Fibroblast of mammary gland (primary cell): ENCODE measurements around the gene RIT2.
"Not testable (repeated sequence)": the region's sequence is repeated elsewhere in the genome, so short reads cannot be mapped to it uniquely, and the experiment has no call there.

Experiments
- DNase-seq: peaks from one replicate; pipeline ENCODE4 v3.0.0-alpha.2; 2010; ENCODE audit warnings: low read depth
- H3K4me3 ChIP-seq: 2 replicates; pipeline ENCODE4 v1.5.1; 2011; ENCODE audit warnings: low read depth, mild to moderate bottlenecking, low read length, moderate library complexity; ENCODE audit not compliant: control insufficient read depth
- TF ChIP-seq, protein P1 (sequence below): conservative IDR thresholded peaks from 2 replicates; pipeline ENCODE4 v1.5.1; 2011; ENCODE audit warnings: low read depth, low read length, inconsistent platforms; ENCODE audit not compliant: control insufficient read depth, insufficient read depth

The RIT2 gene

DNA sequence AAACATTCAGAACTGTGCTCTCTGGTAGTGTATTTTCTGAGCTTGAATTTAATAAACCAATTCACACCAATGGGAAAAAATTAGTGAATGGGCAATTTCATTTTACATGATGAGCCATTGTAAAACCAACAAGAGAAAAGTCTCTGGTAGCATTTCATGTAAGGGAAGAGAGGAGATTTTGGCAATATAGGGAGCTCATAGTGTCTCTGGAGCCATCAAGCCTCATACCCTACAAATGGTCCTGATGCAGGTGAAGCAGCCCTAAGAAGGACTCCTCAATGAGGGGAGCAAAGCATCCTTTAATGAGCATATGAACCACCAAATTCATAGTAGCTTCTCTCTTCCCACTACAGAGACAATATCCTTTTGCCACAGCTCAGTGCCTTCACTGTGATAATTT is 373.0 kb downstream of the RIT2 start:
- no peak overlapping the region for H3K4me3 ChIP-seq
- no peak for DNase-seq
- TF ChIP-seq, protein P1, sequence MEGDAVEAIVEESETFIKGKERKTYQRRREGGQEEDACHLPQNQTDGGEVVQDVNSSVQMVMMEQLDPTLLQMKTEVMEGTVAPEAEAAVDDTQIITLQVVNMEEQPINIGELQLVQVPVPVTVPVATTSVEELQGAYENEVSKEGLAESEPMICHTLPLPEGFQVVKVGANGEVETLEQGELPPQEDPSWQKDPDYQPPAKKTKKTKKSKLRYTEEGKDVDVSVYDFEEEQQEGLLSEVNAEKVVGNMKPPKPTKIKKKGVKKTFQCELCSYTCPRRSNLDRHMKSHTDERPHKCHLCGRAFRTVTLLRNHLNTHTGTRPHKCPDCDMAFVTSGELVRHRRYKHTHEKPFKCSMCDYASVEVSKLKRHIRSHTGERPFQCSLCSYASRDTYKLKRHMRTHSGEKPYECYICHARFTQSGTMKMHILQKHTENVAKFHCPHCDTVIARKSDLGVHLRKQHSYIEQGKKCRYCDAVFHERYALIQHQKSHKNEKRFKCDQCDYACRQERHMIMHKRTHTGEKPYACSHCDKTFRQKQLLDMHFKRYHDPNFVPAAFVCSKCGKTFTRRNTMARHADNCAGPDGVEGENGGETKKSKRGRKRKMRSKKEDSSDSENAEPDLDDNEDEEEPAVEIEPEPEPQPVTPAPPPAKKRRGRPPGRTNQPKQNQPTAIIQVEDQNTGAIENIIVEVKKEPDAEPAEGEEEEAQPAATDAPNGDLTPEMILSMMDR = no peak

DNA sequence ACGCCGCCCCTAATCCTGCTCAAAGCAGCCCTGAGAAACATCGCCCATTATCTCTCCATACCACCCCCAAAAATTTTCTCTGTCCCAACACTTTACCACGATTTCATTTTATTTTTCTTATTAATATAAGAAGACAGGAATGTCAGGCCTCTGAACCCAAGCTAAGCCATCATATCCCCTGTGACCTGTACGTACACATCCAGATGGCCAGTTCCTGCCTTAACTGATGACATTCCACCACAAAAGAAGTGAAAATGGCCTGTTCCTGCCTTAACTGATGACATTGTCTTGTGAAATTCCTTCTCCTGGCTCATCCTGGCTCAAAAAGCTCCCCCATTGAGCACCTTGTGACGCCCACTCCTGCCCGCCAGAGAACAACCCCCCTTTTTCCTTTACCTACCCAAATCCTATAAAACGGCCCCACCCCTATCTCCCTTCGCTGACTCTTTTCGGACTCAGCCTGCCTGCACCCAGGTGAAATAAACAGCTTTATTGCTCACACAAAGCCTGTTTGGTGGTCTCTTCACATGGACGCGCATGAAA is 373.6 kb downstream of the RIT2 start:
- H3K4me3 ChIP-seq, DNase-seq: not testable (repeated sequence)

DNA sequence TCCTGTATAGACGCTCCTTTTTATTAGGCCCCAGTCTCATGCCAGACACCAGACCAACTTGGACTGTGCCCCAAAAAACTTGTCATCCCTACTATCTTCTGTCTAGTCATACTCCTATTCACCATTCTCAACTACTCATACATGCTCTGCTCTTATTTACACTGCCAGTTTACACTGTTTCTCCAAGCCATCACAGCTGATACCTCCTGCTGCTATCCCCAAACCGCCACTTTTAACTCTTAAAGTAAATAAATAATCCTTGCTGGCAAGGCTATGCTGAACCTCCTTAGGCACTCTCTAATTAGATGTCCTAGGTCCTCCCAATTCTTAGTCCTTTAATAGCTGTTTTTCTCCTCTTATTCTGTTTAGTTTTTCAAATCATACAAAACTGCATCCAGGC is 374.2 kb downstream of the RIT2 start:
- DNase-seq, H3K4me3 ChIP-seq: not testable (repeated sequence)

DNA sequence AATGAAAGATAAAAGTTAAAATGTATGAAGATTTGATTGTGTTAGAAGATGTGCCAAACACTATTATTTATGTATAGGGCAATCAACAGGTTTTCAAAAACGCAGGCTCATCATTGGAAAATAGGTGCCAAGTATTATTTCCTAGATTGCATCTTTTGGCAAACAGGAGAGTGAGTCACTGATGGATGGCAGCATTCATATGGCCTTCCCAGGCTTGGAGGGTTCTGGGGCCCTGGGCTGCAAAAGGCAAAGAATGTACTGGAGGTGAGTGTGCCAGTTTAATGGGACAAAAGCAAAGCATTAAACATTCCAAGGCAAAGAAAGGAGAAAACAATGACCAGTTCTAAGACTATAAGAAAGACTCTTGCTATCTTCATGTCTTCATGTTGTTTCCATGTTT is 379.4 kb downstream of the RIT2 start:
- H3K4me3 ChIP-seq = no peak overlapping the region
- TF ChIP-seq, protein P1 = no peak
- no peak for DNase-seq

DNA sequence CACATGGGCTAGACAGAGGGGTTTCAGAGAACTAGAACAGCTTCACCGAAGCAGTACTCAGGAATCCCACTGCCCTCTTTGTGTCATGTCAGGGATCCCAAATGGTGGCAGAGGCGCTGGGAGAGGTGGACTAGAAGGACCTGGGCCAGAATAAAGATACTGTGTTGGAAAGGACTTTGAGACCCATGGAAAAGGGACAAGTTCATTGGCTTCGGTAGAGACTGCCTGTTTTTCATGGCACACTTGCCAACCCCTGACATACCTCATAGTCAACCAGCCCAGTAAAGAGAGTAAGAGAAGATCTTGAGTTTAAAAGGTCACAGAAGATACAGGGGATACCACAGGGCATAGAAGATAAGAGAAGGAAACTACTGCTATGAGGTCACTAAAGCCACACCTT is 381.0 kb downstream of the RIT2 start:
- no peak overlapping the region for H3K4me3 ChIP-seq
- DNase-seq = no peak
- TF ChIP-seq, protein P1 = no peak

DNA sequence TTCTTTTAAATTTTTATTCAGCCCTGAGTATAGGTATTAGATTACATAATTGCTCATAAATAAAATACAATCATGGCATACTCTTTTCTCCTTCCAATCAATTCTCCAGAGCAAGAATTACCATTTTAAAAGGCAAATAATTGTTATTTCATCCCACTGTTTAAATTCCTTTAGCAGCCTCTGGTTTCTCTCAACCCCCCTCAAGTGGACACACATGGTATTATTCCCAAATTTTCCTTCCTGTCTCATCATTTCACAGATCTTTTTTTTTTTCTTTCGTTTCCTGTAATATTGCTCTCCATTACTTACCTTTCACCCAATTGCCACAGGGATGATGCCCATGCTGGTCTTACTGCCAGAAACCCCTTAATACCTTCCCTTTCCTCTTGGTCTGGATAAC is 385.2 kb downstream of the RIT2 start:
- TF ChIP-seq, protein P1 = no peak
- no peak for DNase-seq
- no peak overlapping the region for H3K4me3 ChIP-seq

DNA sequence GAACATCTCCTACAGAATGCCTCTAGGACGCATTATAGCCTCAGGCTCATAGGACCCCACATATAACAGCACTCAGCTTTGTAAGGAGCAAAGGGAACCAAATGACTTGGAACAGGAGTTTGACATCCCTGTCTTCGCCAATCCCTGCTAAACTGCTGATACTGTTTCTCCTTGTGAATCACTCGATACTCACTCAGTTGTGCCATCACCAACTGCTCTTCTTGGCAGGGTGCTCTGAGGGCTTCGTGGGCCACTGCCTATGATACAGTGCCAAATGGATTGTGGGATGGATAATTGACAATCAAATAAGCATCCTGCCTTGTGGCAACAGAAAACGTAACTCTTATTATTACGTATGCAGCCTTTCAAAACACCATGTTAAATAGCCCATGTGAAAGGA is 396.3 kb downstream of the RIT2 start:
- TF ChIP-seq, protein P1 = no peak
- no peak for DNase-seq
- H3K4me3 ChIP-seq = no peak overlapping the region

DNA sequence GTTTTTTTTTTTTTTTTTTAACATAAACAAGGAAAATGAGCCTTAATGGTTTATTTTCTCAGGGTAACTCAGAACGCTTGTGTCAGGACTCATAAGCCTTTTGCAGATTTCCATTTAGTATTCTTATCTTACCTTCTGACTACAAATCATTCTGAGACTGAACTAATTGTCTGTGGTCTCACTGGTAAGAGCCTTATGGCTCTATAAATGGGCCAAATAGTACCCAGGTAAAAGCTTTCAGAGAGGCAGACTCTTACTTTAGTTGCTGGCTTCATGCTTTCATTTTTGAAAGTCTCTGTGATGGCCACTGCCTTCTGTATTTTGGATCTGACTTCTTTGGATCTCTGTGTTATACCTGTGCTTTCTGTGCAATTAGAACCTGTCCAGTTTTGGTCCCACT is 403.4 kb downstream of the RIT2 start:
- no peak for DNase-seq
- TF ChIP-seq, protein P1 = no peak

More for the DNA sequence above, 403.4 kb downstream of the RIT2 start:
- H3K4me3 ChIP-seq = no peak overlapping the region
